Tibial nerve (tissue), 3 donors: ENCODE measurements around the gene RIF1.

Source experiments
- POLR2A ChIP-seq, 2 donors: fragments of 450-650 bp; IDR thresholded peaks; one replicate each; pipeline ENCODE4 v1.6.1; 2017; ENCODE audit warnings: antibody characterized with exemption in 2 of 2, mild to moderate bottlenecking in 2 of 2, moderate library complexity in 2 of 2
- TF ChIP-seq, protein P1 (sequence below), 5 experiments: fragments of 200-600 bp in 3 of 5; fragments of 450-650 bp in 2 of 5; sonication (generic) in 3 of 5; IDR thresholded peaks; one replicate each; pipeline ENCODE4 v1.5.1; 2016 to 2019; ENCODE audit warnings: antibody characterized with exemption in 5 of 5, mild to moderate bottlenecking in 3 of 5, moderate library complexity in 2 of 5

DNA sequence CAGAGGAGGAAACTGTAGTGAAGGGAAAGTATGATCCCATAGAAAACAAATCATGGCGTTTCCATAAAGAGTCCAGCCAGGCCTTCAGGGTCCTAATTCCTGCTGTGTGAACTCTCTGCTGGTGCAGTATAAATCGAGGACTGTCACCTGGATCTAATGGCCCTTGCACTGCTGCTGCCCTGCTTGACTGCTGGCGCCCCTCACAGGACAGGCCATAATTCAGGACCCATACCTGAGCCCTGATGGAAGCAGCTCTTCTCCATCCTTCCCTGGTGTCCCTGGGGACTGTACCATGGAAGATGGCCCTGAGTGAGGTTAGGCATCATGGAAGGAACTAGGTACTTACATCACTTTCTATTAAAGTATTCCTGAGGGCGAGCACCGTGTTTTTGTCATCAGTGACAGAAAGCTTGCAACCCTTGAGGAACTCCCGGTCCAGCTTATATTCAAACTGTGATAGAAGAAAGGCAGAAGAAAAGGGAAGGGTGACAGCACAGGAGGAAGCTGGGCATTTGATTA, 116.9 kb downstream of the RIF1 start:
- TF ChIP-seq, protein P1, sequence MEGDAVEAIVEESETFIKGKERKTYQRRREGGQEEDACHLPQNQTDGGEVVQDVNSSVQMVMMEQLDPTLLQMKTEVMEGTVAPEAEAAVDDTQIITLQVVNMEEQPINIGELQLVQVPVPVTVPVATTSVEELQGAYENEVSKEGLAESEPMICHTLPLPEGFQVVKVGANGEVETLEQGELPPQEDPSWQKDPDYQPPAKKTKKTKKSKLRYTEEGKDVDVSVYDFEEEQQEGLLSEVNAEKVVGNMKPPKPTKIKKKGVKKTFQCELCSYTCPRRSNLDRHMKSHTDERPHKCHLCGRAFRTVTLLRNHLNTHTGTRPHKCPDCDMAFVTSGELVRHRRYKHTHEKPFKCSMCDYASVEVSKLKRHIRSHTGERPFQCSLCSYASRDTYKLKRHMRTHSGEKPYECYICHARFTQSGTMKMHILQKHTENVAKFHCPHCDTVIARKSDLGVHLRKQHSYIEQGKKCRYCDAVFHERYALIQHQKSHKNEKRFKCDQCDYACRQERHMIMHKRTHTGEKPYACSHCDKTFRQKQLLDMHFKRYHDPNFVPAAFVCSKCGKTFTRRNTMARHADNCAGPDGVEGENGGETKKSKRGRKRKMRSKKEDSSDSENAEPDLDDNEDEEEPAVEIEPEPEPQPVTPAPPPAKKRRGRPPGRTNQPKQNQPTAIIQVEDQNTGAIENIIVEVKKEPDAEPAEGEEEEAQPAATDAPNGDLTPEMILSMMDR (IDR thresholded peaks at IDR 0.05): no peak
- no peak for TF ChIP-seq POLR2A (IDR thresholded peaks at IDR 0.05)
